Heart left ventricle (tissue), 16 donors: ENCODE measurements around the gene HLA-DOA. TPM values are rescaled to one million over a fixed set of nuclear protein-coding genes. Genes with fewer than 3 reads are reported as not detected.

Experiments
- ATAC-seq, 4 donors: fragments of 200-7000 bp; cut with Tn5 transposase; one replicate each; pipeline ENCODE4 v1.9.1; 2020 to 2022; ENCODE audit warnings: moderate library complexity in 4 of 4, mild to moderate bottlenecking in 3 of 4, moderate number of reproducible peaks in 1 of 4
- DNase-seq, 5 donors: peaks; one replicate each; pipeline ENCODE4 v3.0.0-alpha.2; 2020
- H3K27ac ChIP-seq, 12 donors: fragments of 200-600 bp; sonication (generic) in 4 of 12; one replicate each; pipeline versions ENCODE4 v1.5.0 to v1.8.0; 2016 to 2022; ENCODE audit warnings: mild to moderate bottlenecking in 2 of 12
- H3K27me3 ChIP-seq, 9 donors: fragments of 200-600 bp; sonication (generic) in 2 of 9; one replicate each; pipeline versions ENCODE4 v1.5.1 to v1.8.0; 2016 to 2022; ENCODE audit warnings: mild to moderate bottlenecking in 3 of 9
- H3K36me3 ChIP-seq, 9 donors: fragments of 200-600 bp; sonication (generic) in 2 of 9; one replicate each; pipeline versions ENCODE4 v1.5.0 to v1.8.0; 2018 to 2022; ENCODE audit warnings: mild to moderate bottlenecking in 2 of 9
- H3K4me1 ChIP-seq, 12 donors: fragments of 200-600 bp; sonication (generic) in 4 of 12; one replicate each; pipeline versions ENCODE4 v1.5.0 to v1.8.0; 2016 to 2022; ENCODE audit warnings: mild to moderate bottlenecking in 3 of 12
- H3K4me3 ChIP-seq, 12 donors: fragments of 200-600 bp; sonication (generic) in 4 of 12; one replicate each; pipeline versions ENCODE4 v1.5.0 to v1.8.0; 2017 to 2022; ENCODE audit warnings: mild to moderate bottlenecking in 9 of 12, moderate library complexity in 4 of 12
- H3K9me3 ChIP-seq, 12 donors: fragments of 200-600 bp; sonication (generic) in 4 of 12; one replicate each; pipeline versions ENCODE4 v1.5.0 to v1.8.0; 2016 to 2022; ENCODE audit warnings: mild to moderate bottlenecking in 1 of 12
- POLR2A ChIP-seq, 2 donors: fragments of 450-650 bp; IDR thresholded peaks; one replicate each; pipeline ENCODE4 v1.6.1; 2017; ENCODE audit warnings: antibody characterized with exemption in 2 of 2, mild to moderate bottlenecking in 2 of 2, moderate library complexity in 2 of 2
- WGBS, 4 donors: extraction: QIAGEN DNeasy Blood & Tissue Kit in 2 of 4; methylation state at CpG; one replicate each; pipeline versions ENCODE4 v1.1.5 to v1.1.7; 2013 to 2018; 5-methylcytosine and 5-hydroxymethylcytosine counted together
- intact Hi-C, 10 donors: fragments of 100-400 bp; cut with DNase I; formaldehyde crosslinking; loops; one replicate each; pipeline versions ENCODE4 v1.11.1 to v1.14.2; 2022
- polyA plus RNA-seq, 2 donors: library from polyadenylated mRNA; stranded (reverse); fragments of 200-250 nt; gene quantifications; one replicate each; pipeline ENCODE4 v1.2.3, GENCODE V29; 2013
- total RNA-seq, 9 donors: library from RNA; depleted of rRNA in 2 of 9; stranded (reverse); fragments of >200 nt in 2 of 9; fragmentation: NEBNext Ultra II Directional in 3 of 9; extraction: Animal tissue kit (Norgen Biotek cat#: 25700) in 3 of 9; gene quantifications; one replicate each; pipeline versions ENCODE4 v1.1.0 to v1.2.4, GENCODE V29; 2016 to 2023
- TF ChIP-seq, protein P1 (sequence below), 12 donors: fragments of 200-600 bp; sonication (generic) in 4 of 12; IDR thresholded peaks; one replicate each; pipeline versions ENCODE4 v1.5.0 to v1.8.0; 2018 to 2022; ENCODE audit warnings: antibody characterized with exemption in 12 of 12, mild to moderate bottlenecking in 5 of 12
- donor health status: ischemic (EF 13 %, LVEDD 7.1; RV severe dilation, severe dysfunction).
- donor health status: healthy with polysubstance abuse.
- donor health status: DM: no; HTN: yes; CAD: no.
- donor health status: DM: no; HTN: no; CAD: no.
- donor health status: ischemic (EF 25% LVEDD 6.9; RV normal size, moderate dysfunction).
- donor health status: ischemic (EF 25% LVEDD 5.7; RV mildly dilated, moderate dysfunction).
- donor health status: healthy.
- donor health status: DM: yes; HTN: yes; CAD: no.
- donor health status: ischemic (EF 35%, LVEDD 5.7; RV mildly dilated, moderate dysfunction).
- donor health status: nonischemic (EF 11% LVEDD 7.7; RV severe dilation, severe dysfunction).
- donor health status: DM: yes; HTN: yes; CAD: no.
- donor health status: PGD.
- donor health status: ischemic (EF 29% LVEDD 5.4; RV normal size, mild dysfunction).
- donor health status: nonischemic (EF 23%, LVEDD 6.1; RV moderate dilation, normal function).

Gene HLA-DOA
- total and polyA plus RNA-seq, 11 donors, result 0.44 to 32.4 (median 1.3) TPM

DNA sequence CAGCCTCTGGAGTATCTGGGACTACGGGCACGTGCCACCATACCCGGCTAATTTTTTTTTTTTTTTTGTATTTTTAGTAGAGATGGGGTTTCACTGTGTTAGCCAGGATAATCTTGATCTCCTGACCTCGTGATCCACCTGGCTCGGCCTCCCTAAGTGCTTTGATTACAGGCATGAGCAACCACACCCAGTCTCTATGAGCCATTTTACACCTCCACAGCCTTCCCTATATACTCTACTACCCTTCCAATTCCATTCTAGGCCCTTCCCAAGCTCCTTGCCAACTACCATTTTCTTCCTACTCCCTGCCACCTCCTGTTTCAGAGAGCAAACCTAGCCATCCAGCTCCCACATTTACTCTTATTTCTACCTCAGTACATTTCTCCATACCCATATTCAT, 48.8 kb downstream of the HLA-DOA start:
- no peak overlapping the region for H3K27ac ChIP-seq
- H3K9me3 ChIP-seq, result no peaks in the 10 kb centered on the region
- intact Hi-C loops, result no loop called here
- no peaks in the 10 kb centered on the region for H3K27me3 ChIP-seq
- DNase-seq, result no peak
- H3K36me3 ChIP-seq, result no peaks in the 10 kb centered on the region
- H3K4me1 ChIP-seq, result peaks cover 0 to 38% (median 0%) of the 10 kb centered on the region in 12 donors
- no peak for ATAC-seq
- no peak for TF ChIP-seq POLR2A (IDR thresholded peaks at IDR 0.05)
- TF ChIP-seq, protein P1, sequence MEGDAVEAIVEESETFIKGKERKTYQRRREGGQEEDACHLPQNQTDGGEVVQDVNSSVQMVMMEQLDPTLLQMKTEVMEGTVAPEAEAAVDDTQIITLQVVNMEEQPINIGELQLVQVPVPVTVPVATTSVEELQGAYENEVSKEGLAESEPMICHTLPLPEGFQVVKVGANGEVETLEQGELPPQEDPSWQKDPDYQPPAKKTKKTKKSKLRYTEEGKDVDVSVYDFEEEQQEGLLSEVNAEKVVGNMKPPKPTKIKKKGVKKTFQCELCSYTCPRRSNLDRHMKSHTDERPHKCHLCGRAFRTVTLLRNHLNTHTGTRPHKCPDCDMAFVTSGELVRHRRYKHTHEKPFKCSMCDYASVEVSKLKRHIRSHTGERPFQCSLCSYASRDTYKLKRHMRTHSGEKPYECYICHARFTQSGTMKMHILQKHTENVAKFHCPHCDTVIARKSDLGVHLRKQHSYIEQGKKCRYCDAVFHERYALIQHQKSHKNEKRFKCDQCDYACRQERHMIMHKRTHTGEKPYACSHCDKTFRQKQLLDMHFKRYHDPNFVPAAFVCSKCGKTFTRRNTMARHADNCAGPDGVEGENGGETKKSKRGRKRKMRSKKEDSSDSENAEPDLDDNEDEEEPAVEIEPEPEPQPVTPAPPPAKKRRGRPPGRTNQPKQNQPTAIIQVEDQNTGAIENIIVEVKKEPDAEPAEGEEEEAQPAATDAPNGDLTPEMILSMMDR (IDR thresholded peaks at IDR 0.05), result no peak
- H3K4me3 ChIP-seq, result no peak overlapping the region
- WGBS, 4 donors, result 93 to 96% (median 95%) methylated on average over 5 of the region's 5 CpGs

DNA sequence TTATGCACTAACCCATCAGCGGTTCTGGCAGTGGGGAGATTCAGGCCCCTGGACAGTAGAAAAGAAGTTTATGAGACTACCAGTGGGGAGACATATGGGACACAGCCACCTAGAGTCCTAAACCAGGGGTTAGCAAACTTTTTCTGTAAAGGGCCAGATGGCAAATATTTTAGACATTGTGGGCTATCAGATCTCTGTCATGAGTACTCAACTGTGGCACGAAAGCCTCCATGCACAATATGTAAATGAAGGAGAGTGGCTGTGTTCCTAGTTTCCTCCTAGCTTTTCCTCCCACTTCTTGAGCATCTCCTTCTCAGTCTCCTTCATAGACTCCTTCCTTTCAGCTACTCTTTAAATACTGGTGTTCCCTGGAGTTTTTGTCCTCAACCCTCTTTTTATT, 53.2 kb downstream of the HLA-DOA start:
- intact Hi-C loops, result no loop called here
- H3K9me3 ChIP-seq, result no peaks in the 10 kb centered on the region
- ATAC-seq (no peak), DNase-seq (no peak)
- no peak overlapping the region for H3K4me3 ChIP-seq
- H3K27me3 ChIP-seq, result no peaks in the 10 kb centered on the region
- no peak overlapping the region for H3K27ac ChIP-seq
- WGBS, 4 donors, result 78 to 92% (median 90%) methylated on average over 2 of the region's 2 CpGs
- no peak for TF ChIP-seq POLR2A (IDR thresholded peaks at IDR 0.05)
- TF ChIP-seq, protein P1 (IDR thresholded peaks at IDR 0.05), result no peak
- H3K36me3 ChIP-seq, result no peaks in the 10 kb centered on the region
- H3K4me1 ChIP-seq, result peaks cover 0 to 40% (median 5%) of the 10 kb centered on the region in 12 donors

DNA sequence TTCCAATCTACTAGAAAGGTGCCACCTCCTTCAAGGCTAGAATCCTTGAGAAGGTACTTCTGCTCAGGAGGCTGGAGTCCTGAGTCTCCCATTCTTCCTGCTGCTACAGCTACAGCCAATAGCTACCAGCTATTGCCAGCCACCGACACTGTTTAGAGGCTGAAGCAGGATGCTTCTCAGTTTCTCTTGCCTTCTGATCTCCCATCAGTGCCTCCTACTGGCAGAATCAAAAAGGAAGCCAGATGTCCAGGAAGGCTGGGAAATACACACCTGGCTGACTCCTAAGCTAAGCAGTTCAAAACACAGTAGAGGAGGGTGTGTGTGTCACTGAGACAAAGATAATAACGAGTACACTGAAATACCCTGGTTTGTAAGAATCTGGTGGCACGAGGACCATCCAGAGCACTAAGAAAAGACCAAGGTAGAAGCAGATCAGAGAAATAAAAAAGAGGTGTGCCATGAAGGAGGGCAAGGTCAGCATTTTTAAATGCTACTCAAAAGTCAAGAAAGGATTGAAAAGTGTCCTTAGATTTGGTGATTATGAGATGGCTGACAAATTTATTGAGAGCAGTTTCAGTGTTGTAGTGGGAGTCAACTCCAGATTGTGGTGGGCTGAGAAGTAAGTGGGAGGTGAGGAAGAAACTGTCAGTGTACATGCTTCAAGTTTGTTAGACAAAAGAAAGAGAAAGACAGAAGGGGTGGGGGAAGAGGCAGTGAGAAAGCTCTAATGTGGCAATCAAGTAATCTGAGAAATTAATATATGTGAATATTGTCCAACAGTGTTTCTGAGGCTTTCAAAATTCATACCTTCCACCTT, 54.2 kb downstream of the HLA-DOA start:
- WGBS, 4 donors, result 31 to 49% (median 39%) methylated on average over 3 of the region's 3 CpGs
- Histone ChIP-seq H3K9me3 (no peaks in the 10 kb centered on the region), H3K4me1 (peaks cover 0 to 50% (median 5%) of the 10 kb centered on the region in 12 donors), H3K36me3 (peaks cover 0 to 4% (median 0%) of the 10 kb centered on the region in 9 donors), H3K4me3 (no peak overlapping the region), H3K27ac (no peak overlapping the region), H3K27me3 (no peaks in the 10 kb centered on the region)
- DNase-seq, result no peak
- no peak for ATAC-seq
- no peak for TF ChIP-seq POLR2A (IDR thresholded peaks at IDR 0.05)
- TF ChIP-seq, protein P1 (IDR thresholded peaks at IDR 0.05), result peak in 4 of 12 donors; percentile 17 to 21 (median 18)
- intact Hi-C loops, result no loop called here

DNA sequence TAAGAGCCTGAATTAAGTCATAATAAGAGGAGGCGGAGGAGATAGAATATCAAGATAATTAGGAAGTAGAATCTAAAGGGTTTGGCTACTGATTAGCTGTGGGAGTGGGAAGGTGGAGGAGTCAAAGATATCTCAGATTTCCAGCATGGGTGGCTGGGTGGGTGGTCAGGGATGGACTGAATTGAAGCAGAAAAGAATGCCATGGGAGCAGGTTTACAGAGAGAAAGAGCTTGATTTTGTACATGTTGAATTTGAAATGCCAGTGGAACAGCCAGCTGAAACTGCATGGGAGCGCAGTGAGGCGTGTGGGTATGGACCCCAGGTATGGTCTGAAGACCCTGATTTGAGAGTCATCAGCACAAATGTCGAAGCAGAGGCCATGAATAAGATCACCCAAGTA, 55.1 kb downstream of the HLA-DOA start:
- Histone ChIP-seq H3K27ac (peak overlapping the region in 1 of 12 donors; percentile 94), H3K36me3 (peaks cover 0 to 11% (median 0%) of the 10 kb centered on the region in 9 donors), H3K4me1 (peaks cover 0 to 59% (median 5%) of the 10 kb centered on the region in 12 donors), H3K4me3 (no peak overlapping the region), H3K27me3 (no peaks in the 10 kb centered on the region), H3K9me3 (no peaks in the 10 kb centered on the region)
- 90 to 94% (median 93%) methylated on average over 4 of the region's 4 CpGs for WGBS, 4 donors
- intact Hi-C loops, result no loop called here
- ATAC-seq, result no peak
- TF ChIP-seq, protein P1 (IDR thresholded peaks at IDR 0.05), result no peak
- no peak for TF ChIP-seq POLR2A (IDR thresholded peaks at IDR 0.05)
- no peak for DNase-seq

Other genes with a start within 250 kb of the HLA-DOA start
- 10 to 100 TPM in 1 of 9 donors, 1 to 10 TPM in 3, under 1 TPM in 2, not detected in 3; 0.55 to 26.4 (median 1.5) TPM for gene HLA-DQB2, start 246.1 kb downstream of the HLA-DOA start, total RNA-seq
- gene HLA-DQB2, start 246.1 kb downstream of the HLA-DOA start, polyA plus RNA-seq, result not detected
- 1 to 10 TPM in 1 of 9 donors, under 1 TPM in 6, not detected in 2; 0.25 to 2.7 (median 0.60) TPM for gene HLA-DOB, start 192.6 kb downstream of the HLA-DOA start, total RNA-seq
- gene HLA-DOB, start 192.6 kb downstream of the HLA-DOA start, polyA plus RNA-seq, result under 1 TPM; 0.30 to 0.76 TPM
- gene TAP2, start 170.9 kb downstream of the HLA-DOA start, total RNA-seq, result 100 to 1,000 TPM in 1 of 9 donors, 10 to 100 TPM in 6, 1 to 10 TPM in 2; 5.4 to 107 (median 14.9) TPM
- 10 to 100 TPM in 1 of 2 donors, 1 to 10 TPM in 1; 7.7 to 12.0 TPM for gene TAP2, start 170.9 kb downstream of the HLA-DOA start, polyA plus RNA-seq
- gene PSMB8, start 165.5 kb downstream of the HLA-DOA start, total RNA-seq, result 100 to 1,000 TPM in 1 of 9 donors, 10 to 100 TPM in 8; 11.1 to 115 (median 15.2) TPM
- 10 to 100 TPM; 23.1 to 32.6 TPM for gene PSMB8, start 165.5 kb downstream of the HLA-DOA start, polyA plus RNA-seq
- 100 to 1,000 TPM in 1 of 9 donors, 10 to 100 TPM in 8; 15.1 to 207 (median 20.3) TPM for gene TAP1, start 155.9 kb downstream of the HLA-DOA start, total RNA-seq
- 10 to 100 TPM; 21.6 to 44.5 TPM for gene TAP1, start 155.9 kb downstream of the HLA-DOA start, polyA plus RNA-seq
- 100 to 1,000 TPM in 1 of 9 donors, 10 to 100 TPM in 7, 1 to 10 TPM in 1; 8.9 to 182 (median 14.6) TPM for gene PSMB9, start 155.4 kb downstream of the HLA-DOA start, total RNA-seq
- gene PSMB9, start 155.4 kb downstream of the HLA-DOA start, polyA plus RNA-seq, result 10 to 100 TPM; 15.7 to 23.3 TPM
- 100 to 1,000 TPM in 1 of 9 donors, 10 to 100 TPM in 1, 1 to 10 TPM in 7; 2.7 to 127 (median 9.3) TPM for gene HLA-DMB, start 68.6 kb downstream of the HLA-DOA start, total RNA-seq
- 1 to 10 TPM; 3.7 to 4.8 TPM for gene HLA-DMB, start 68.6 kb downstream of the HLA-DOA start, polyA plus RNA-seq
- gene HLA-DMA, start 56.5 kb downstream of the HLA-DOA start, total RNA-seq, result 100 to 1,000 TPM in 1 of 9 donors, 10 to 100 TPM in 6, 1 to 10 TPM in 2; 5.4 to 150 (median 16.2) TPM
- 10 to 100 TPM in 1 of 2 donors, 1 to 10 TPM in 1; 8.0 to 20.4 TPM for gene HLA-DMA, start 56.5 kb downstream of the HLA-DOA start, polyA plus RNA-seq
- 100 to 1,000 TPM in 2 of 9 donors, 10 to 100 TPM in 7; 56.8 to 107 (median 73.5) TPM for gene BRD2, start 41.0 kb downstream of the HLA-DOA start, total RNA-seq
- gene BRD2, start 41.0 kb downstream of the HLA-DOA start, polyA plus RNA-seq, result 10 to 100 TPM; 61.9 to 67.8 TPM
- gene HLA-DPA1, start 64.1 kb upstream of the HLA-DOA start, total RNA-seq, result 100 to 1,000 TPM in 2 of 9 donors, 10 to 100 TPM in 7; 18.6 to 438 (median 51.0) TPM
- gene HLA-DPA1, start 64.1 kb upstream of the HLA-DOA start, polyA plus RNA-seq, result 10 to 100 TPM; 18.2 to 23.5 TPM
- gene HLA-DPB1, start 66.4 kb upstream of the HLA-DOA start, total RNA-seq, result 100 to 1,000 TPM in 2 of 9 donors, 10 to 100 TPM in 7; 16.6 to 346 (median 30.7) TPM
- gene HLA-DPB1, start 66.4 kb upstream of the HLA-DOA start, polyA plus RNA-seq, result 10 to 100 TPM; 25.0 to 30.1 TPM
- gene COL11A2, start 182.9 kb upstream of the HLA-DOA start, total RNA-seq, result 1 to 10 TPM in 4 of 9 donors, under 1 TPM in 5; 0.42 to 2.3 (median 0.93) TPM
- gene COL11A2, start 182.9 kb upstream of the HLA-DOA start, polyA plus RNA-seq, result 1 to 10 TPM in 1 of 2 donors, under 1 TPM in 1; 0.39 to 4.9 TPM
- gene RXRB, start 191.1 kb upstream of the HLA-DOA start, total RNA-seq, result 10 to 100 TPM; 20.7 to 39.6 (median 33.4) TPM
- 10 to 100 TPM; 24.6 to 29.8 TPM for gene RXRB, start 191.1 kb upstream of the HLA-DOA start, polyA plus RNA-seq
- 10 to 100 TPM; 42.4 to 70.4 (median 55.3) TPM for gene SLC39A7, start 191.3 kb upstream of the HLA-DOA start, total RNA-seq
- gene SLC39A7, start 191.3 kb upstream of the HLA-DOA start, polyA plus RNA-seq, result 100 to 1,000 TPM in 1 of 2 donors, 10 to 100 TPM in 1; 39.9 to 197 TPM
- gene HSD17B8, start 195.1 kb upstream of the HLA-DOA start, total RNA-seq, result 10 to 100 TPM; 15.8 to 31.7 (median 18.8) TPM
- gene HSD17B8, start 195.1 kb upstream of the HLA-DOA start, polyA plus RNA-seq, result 10 to 100 TPM; 16.7 to 17.9 TPM
- 10 to 100 TPM in 8 of 9 donors, 1 to 10 TPM in 1; 8.4 to 32.2 (median 27.3) TPM for gene RING1, start 198.9 kb upstream of the HLA-DOA start, total RNA-seq
- gene RING1, start 198.9 kb upstream of the HLA-DOA start, polyA plus RNA-seq, result 10 to 100 TPM; 26.2 to 36.9 TPM